ENCODE data around the gene NOS2. TPM values are rescaled to one million over a fixed set of nuclear protein-coding genes. Genes with fewer than 3 reads are reported as not detected.
"Not testable (repeated sequence)": the region's sequence is repeated elsewhere in the genome, so short reads cannot be mapped to it uniquely, and the experiment has no call there.

The NOS2 gene
- 0.54 and 0.74 TPM in 2 replicates for total RNA-seq (2014; rRNA removed; shearing (Covaris generic))

GRCh38 chr17:27800522-27800921 is at the start of gene NOS2:
NOS2 (minus strand) TSS chr17:27800529; CDS start chr17:27798809, 1,720 bp downstream.
- no peak for DNase-seq (ENCODE audit: low read depth)

GRCh38 chr17:27849474-27850185 is 49.3 kb upstream of the NOS2 start:
- DNase-seq (ENCODE audit: low read depth): no peak

GRCh38 chr17:27848931-27849330 is 48.6 kb upstream of the NOS2 start:
- no peak for DNase-seq (ENCODE audit: low read depth)

GRCh38 chr17:27846808-27847307 is 46.5 kb upstream of the NOS2 start:
- DNase-seq (ENCODE audit: low read depth): not testable (repeated sequence)

- DNase-seq (ENCODE audit: low read depth): no peak
Measured at GRCh38 chr17:27846042-27846655, 45.8 kb upstream of the NOS2 start.

- DNase-seq (ENCODE audit: low read depth): no peak
Measured at GRCh38 chr17:27845264-27846041, 45.1 kb upstream of the NOS2 start.

- no peak for DNase-seq (ENCODE audit: low read depth)
Measured at GRCh38 chr17:27840688-27841087, 40.4 kb upstream of the NOS2 start.

GRCh38 chr17:27840406-27840678 is 40.0 kb upstream of the NOS2 start:
- DNase-seq (ENCODE audit: low read depth): not testable (repeated sequence)

GRCh38 chr17:27839571-27840405 is 39.5 kb upstream of the NOS2 start:
- DNase-seq (ENCODE audit: low read depth): not testable (repeated sequence)

- not testable (repeated sequence) for DNase-seq (ENCODE audit: low read depth)
Measured at GRCh38 chr17:27838607-27839006, 38.3 kb upstream of the NOS2 start.

- not testable (repeated sequence) for DNase-seq (ENCODE audit: low read depth)
Measured at GRCh38 chr17:27837769-27838168, 37.4 kb upstream of the NOS2 start.

GRCh38 chr17:27836651-27837050 is 36.3 kb upstream of the NOS2 start:
- DNase-seq (ENCODE audit: low read depth): no peak

GRCh38 chr17:27834571-27834970 is 34.2 kb upstream of the NOS2 start:
- no peak for DNase-seq (ENCODE audit: low read depth)

- DNase-seq (ENCODE audit: low read depth): no peak
Measured at GRCh38 chr17:27832831-27833230, 32.5 kb upstream of the NOS2 start.

- not testable (repeated sequence) for DNase-seq (ENCODE audit: low read depth)
Measured at GRCh38 chr17:27829888-27830287, 29.6 kb upstream of the NOS2 start.

- not testable (repeated sequence) for DNase-seq (ENCODE audit: low read depth)
Measured at GRCh38 chr17:27829143-27829711, 28.9 kb upstream of the NOS2 start.

- no peak for DNase-seq (ENCODE audit: low read depth)
Measured at GRCh38 chr17:27825459-27825858, 25.1 kb upstream of the NOS2 start.

- DNase-seq (ENCODE audit: low read depth): no peak
Measured at GRCh38 chr17:27824745-27825144, 24.4 kb upstream of the NOS2 start.

GRCh38 chr17:27824176-27824715 is 23.9 kb upstream of the NOS2 start:
- DNase-seq (ENCODE audit: low read depth): no peak

GRCh38 chr17:27822108-27822507 is 21.8 kb upstream of the NOS2 start:
- not testable (repeated sequence) for DNase-seq (ENCODE audit: low read depth)

- DNase-seq (ENCODE audit: low read depth): no peak
Measured at GRCh38 chr17:27821318-27821717, 21.0 kb upstream of the NOS2 start.

Measured in Daoy (cell line).